Prostate gland (tissue), 2 donors: Measurements from ENCODE around the gene KIDINS220. TPM values are rescaled to one million over a fixed set of nuclear protein-coding genes. Genes with fewer than 3 reads are reported as not detected.

Experiments
- DNase-seq: peaks from one replicate; pipeline ENCODE4 v3.0.0-alpha.2; 2019; ENCODE audit warnings: low spot score
- H3K27ac ChIP-seq, 2 donors: fragments of 200-600 bp; sonication (generic); 2 replicates each; pipeline ENCODE4 v1.5.1; 2017 to 2019
- H3K27me3 ChIP-seq: fragments of 200-600 bp; sonication (generic); replicated peaks from 2 replicates; pipeline ENCODE4 v1.5.1; 2019; ENCODE audit not compliant: insufficient read depth
- H3K36me3 ChIP-seq, 2 donors: fragments of 200-600 bp; sonication (generic); 1 replicate in 1 of 2; 2 replicates in 1 of 2; pipeline versions ENCODE4 v1.5.1 to v1.8.1; 2017 to 2019
- H3K4me1 ChIP-seq: fragments of 200-600 bp; sonication (generic); replicated peaks from 2 replicates; pipeline ENCODE4 v1.5.1; 2019
- H3K4me3 ChIP-seq, 2 donors: fragments of 200-600 bp; sonication (generic); 2 replicates each; pipeline ENCODE4 v1.5.1; 2017 to 2019
- H3K9me3 ChIP-seq: fragments of 200-600 bp; sonication (generic); 2 replicates; pipeline ENCODE4 v1.5.1; 2017
- POLR2A ChIP-seq: fragments of 450-650 bp; IDR thresholded peaks from one replicate; pipeline ENCODE4 v1.6.1; 2016; ENCODE audit warnings: antibody characterized with exemption, mild to moderate bottlenecking
- POLR2AphosphoS5 ChIP-seq: sonication (generic); formaldehyde crosslinking; IDR thresholded peaks from one replicate; pipeline ENCODE4 v1.6.1; 2017; ENCODE audit warnings: antibody characterized with exemption
- WGBS: methylation state at CpG from one replicate; pipeline ENCODE4 v1.1.5; 2018; 5-methylcytosine and 5-hydroxymethylcytosine counted together
- intact Hi-C: fragments of 100-400 bp; cut with DNase I; formaldehyde crosslinking; loops from one replicate; pipeline ENCODE4 v1.14.2; 2022
- total RNA-seq, 2 donors: library from RNA; depleted of rRNA; stranded (reverse); fragments of >200 nt; gene quantifications; one replicate each; pipeline ENCODE4 v1.1.0, GENCODE V29; 2016
- TF ChIP-seq, protein P1 (sequence below), 4 experiments: fragments of 200-600 bp in 2 of 4; fragments of 450-650 bp in 2 of 4; sonication (generic) in 2 of 4; IDR thresholded peaks; 1 replicate in 3 of 4; 2 replicates in 1 of 4; pipeline ENCODE4 v1.5.1; 2016 to 2019; ENCODE audit warnings: antibody characterized with exemption in 4 of 4, mild to moderate bottlenecking in 2 of 4, moderate library complexity in 2 of 4

The KIDINS220 gene
- total RNA-seq, 2 donors from 2014 or later = 46.2 to 84.5 TPM

DNA sequence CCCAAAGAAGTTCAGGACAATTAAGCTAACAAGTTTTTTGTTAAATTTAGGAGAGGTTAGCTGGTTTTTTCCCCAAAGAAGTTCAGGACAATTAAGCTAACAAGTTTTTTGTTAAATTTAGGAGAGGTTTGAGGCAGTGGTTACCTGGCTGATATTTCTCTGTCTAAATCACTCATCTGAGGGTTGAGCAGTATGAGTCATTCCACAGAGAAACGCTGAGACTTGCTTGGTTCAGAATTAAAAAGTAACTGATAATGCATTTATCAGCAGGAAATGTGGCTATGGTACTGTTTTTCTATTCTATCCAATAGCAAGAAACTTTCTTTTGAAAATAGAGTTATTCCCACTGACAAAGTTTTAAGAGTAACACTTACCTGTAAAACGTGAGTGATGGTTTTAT, 22.8 kb upstream of the KIDINS220 start:
- no peaks in the 10 kb centered on the region for H3K9me3 ChIP-seq
- H3K4me3 ChIP-seq = no peak overlapping the region
- TF ChIP-seq POLR2AphosphoS5 (no peak), POLR2A (no peak)
- TF ChIP-seq, protein P1, sequence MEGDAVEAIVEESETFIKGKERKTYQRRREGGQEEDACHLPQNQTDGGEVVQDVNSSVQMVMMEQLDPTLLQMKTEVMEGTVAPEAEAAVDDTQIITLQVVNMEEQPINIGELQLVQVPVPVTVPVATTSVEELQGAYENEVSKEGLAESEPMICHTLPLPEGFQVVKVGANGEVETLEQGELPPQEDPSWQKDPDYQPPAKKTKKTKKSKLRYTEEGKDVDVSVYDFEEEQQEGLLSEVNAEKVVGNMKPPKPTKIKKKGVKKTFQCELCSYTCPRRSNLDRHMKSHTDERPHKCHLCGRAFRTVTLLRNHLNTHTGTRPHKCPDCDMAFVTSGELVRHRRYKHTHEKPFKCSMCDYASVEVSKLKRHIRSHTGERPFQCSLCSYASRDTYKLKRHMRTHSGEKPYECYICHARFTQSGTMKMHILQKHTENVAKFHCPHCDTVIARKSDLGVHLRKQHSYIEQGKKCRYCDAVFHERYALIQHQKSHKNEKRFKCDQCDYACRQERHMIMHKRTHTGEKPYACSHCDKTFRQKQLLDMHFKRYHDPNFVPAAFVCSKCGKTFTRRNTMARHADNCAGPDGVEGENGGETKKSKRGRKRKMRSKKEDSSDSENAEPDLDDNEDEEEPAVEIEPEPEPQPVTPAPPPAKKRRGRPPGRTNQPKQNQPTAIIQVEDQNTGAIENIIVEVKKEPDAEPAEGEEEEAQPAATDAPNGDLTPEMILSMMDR (IDR thresholded peaks at IDR 0.05) = no peak
- no peaks in the 10 kb centered on the region for H3K27me3 ChIP-seq
- WGBS = 48% methylated on average over 2 of the region's 2 CpGs
- no peak overlapping the region for H3K27ac ChIP-seq
- intact Hi-C loops = no loop called here
- no peaks in the 10 kb centered on the region for H3K36me3 ChIP-seq
- H3K4me1 ChIP-seq = no peaks in the 10 kb centered on the region
- DNase-seq = no peak

DNA sequence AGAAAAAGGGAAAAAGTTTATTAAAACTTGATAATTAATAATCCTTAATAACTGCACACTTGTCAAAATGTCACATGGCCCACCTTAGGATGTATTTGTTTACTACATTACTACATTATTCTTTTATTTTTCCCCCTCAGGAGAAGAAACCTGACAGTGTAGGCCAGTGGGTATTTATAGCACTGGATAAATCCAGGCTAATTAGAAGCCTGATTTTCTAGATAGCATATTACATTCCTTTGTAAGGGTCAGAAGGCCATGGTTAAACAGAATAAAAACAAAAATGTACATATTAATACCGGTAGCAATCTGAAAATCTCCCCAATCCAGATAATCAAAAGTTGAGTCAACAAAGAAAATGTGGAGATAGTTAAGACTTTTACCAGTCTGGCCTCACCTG, 21.5 kb upstream of the KIDINS220 start:
- no peak overlapping the region for H3K4me3 ChIP-seq
- DNase-seq = no peak
- no peaks in the 10 kb centered on the region for H3K36me3 ChIP-seq
- TF ChIP-seq, protein P1 (IDR thresholded peaks at IDR 0.05) = no peak
- TF ChIP-seq POLR2AphosphoS5 (no peak), POLR2A (no peak)
- H3K4me1 ChIP-seq = no peaks in the 10 kb centered on the region
- no peaks in the 10 kb centered on the region for H3K27me3 ChIP-seq
- H3K9me3 ChIP-seq = no peaks in the 10 kb centered on the region
- intact Hi-C loops = no loop called here
- WGBS = 31% methylated on average over 1 of the region's 1 CpG
- no peak overlapping the region for H3K27ac ChIP-seq

DNA sequence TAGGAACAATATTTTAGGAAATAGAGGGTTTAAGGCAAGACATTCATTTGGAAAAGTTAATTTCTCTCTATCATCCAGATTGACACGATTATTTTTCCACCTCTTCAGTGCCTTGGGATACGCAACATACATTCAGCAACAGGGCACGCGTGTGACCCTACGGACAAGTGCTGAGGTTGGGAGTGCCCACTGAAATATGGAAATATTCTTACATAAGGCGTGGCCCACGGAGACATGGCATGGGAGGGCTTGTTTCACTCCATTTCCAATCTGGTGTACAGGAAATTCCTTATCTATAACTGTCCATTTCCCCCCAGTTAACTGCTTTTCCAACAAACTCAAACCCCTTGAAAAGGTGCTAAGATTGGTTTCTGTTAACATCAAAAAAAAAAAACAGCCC, 20.9 kb upstream of the KIDINS220 start:
- H3K4me1 ChIP-seq = no peaks in the 10 kb centered on the region
- H3K27ac ChIP-seq = no peak overlapping the region
- WGBS = 89% methylated on average over 7 of the region's 7 CpGs
- intact Hi-C loops = no loop called here
- TF ChIP-seq POLR2A (no peak), POLR2AphosphoS5 (no peak)
- TF ChIP-seq, protein P1 (IDR thresholded peaks at IDR 0.05) = no peak
- no peaks in the 10 kb centered on the region for H3K27me3 ChIP-seq
- H3K9me3 ChIP-seq = no peaks in the 10 kb centered on the region
- H3K4me3 ChIP-seq = no peak overlapping the region
- no peaks in the 10 kb centered on the region for H3K36me3 ChIP-seq
- DNase-seq = no peak

DNA sequence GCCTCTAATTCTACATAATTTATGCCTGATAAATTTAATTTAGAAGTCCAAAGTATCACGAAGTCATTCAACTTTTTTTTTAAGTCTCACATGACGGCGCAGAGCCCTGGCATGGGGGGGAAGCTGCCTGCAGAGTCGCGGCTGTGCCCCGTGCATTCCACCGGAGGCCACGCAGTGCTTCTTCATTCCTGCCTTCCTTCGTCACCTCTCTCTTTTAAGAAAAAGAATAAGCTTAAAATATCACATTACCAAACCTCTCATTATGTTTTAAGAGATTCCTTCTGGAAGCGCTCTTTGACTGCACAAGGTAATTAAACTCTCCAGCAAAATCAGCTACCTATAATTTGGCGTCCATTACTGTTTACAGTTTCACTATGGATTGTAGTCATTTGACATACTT, 20.3 kb upstream of the KIDINS220 start:
- WGBS = 49% methylated on average over 11 of the region's 11 CpGs
- TF ChIP-seq POLR2A = no peak
- TF ChIP-seq, protein P1 (IDR thresholded peaks at IDR 0.05) = no peak
- no peak for TF ChIP-seq POLR2AphosphoS5
- no peaks in the 10 kb centered on the region for H3K27me3 ChIP-seq
- DNase-seq = no peak
- H3K36me3 ChIP-seq = no peaks in the 10 kb centered on the region
- no peaks in the 10 kb centered on the region for H3K9me3 ChIP-seq
- H3K27ac ChIP-seq = no peak overlapping the region
- H3K4me3 ChIP-seq = no peak overlapping the region
- no peaks in the 10 kb centered on the region for H3K4me1 ChIP-seq
- intact Hi-C loops = no loop called here

DNA sequence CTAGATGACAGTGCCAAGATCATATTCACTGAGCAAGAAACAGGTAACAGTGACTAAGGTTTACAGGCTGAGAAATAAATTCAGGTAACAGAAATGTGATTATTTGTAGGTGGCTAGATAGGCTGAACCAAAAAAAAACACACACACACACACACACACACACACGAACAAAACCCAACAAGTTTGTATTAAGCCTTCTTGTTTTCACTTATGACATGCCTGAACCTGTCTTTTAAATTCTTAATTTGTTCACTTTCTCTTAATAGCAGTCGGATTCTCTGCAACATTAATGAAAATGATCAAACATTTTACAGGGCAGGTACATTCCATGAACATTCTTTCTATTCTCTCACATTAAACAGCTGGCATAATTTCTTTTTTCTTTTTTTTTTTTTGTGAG, 18.8 kb upstream of the KIDINS220 start:
- Histone ChIP-seq H3K27me3 (no peaks in the 10 kb centered on the region), H3K4me1 (no peaks in the 10 kb centered on the region), H3K4me3 (no peak overlapping the region), H3K36me3 (no peaks in the 10 kb centered on the region), H3K9me3 (no peaks in the 10 kb centered on the region), H3K27ac (no peak overlapping the region)
- WGBS = 42% methylated on average over 2 of the region's 2 CpGs
- intact Hi-C loops = no loop called here
- DNase-seq = no peak
- no peak for TF ChIP-seq POLR2A
- TF ChIP-seq POLR2AphosphoS5 = no peak
- TF ChIP-seq, protein P1 (IDR thresholded peaks at IDR 0.05) = no peak
